GM10847 (cell line): ENCODE results near the gene SDR39U1.

Source experiments
- POLR2A ChIP-seq: IDR thresholded peaks from 2 replicates; pipeline ENCODE4 v1.6.1; 2011; ENCODE audit not compliant: insufficient read length; ENCODE audit errors: extremely low read depth

SDR39U1 gene

GRCh38 chr14:24422694-24423601, 19.6 kb downstream of the SDR39U1 start:
- no peak for TF ChIP-seq POLR2A

- no peak for TF ChIP-seq POLR2A
Measured at GRCh38 chr14:24422261-24422660, 20.3 kb downstream of the SDR39U1 start.

- TF ChIP-seq POLR2A, result no peak
Measured at GRCh38 chr14:24418492-24418873, 24.1 kb downstream of the SDR39U1 start.

- no peak for TF ChIP-seq POLR2A
Measured at GRCh38 chr14:24417832-24418491, 24.6 kb downstream of the SDR39U1 start.

- no peak for TF ChIP-seq POLR2A
Measured at GRCh38 chr14:24416932-24417619, 25.5 kb downstream of the SDR39U1 start.

GRCh38 chr14:24416254-24416931, 26.2 kb downstream of the SDR39U1 start:
- TF ChIP-seq POLR2A, result no peak

GRCh38 chr14:24415421-24416253, 26.9 kb downstream of the SDR39U1 start:
- TF ChIP-seq POLR2A, result no peak

GRCh38 chr14:24414732-24415420, 27.7 kb downstream of the SDR39U1 start:
- TF ChIP-seq POLR2A, result no peak

- no peak for TF ChIP-seq POLR2A
Measured at GRCh38 chr14:24414077-24414476, 28.5 kb downstream of the SDR39U1 start.

GRCh38 chr14:24411443-24412389, 30.9 kb downstream of the SDR39U1 start:
- no peak for TF ChIP-seq POLR2A

GRCh38 chr14:24409956-24410355, 32.6 kb downstream of the SDR39U1 start:
- TF ChIP-seq POLR2A, result no peak

- TF ChIP-seq POLR2A, result no peak
Measured at GRCh38 chr14:24409192-24409591, 33.4 kb downstream of the SDR39U1 start.

GRCh38 chr14:24408764-24409163, 33.8 kb downstream of the SDR39U1 start:
- no peak for TF ChIP-seq POLR2A
